GM13976 (cell line): Measurements from ENCODE around the gene PRDX2.

ENCODE experiments used
- DNase-seq: peaks from one replicate; pipeline ENCODE4 v3.0.0; 2012; ENCODE audit warnings: low spot score
- CTCF ChIP-seq: IDR thresholded peaks from 2 replicates; pipeline ENCODE4 v1.5.1; 2012; ENCODE audit warnings: borderline replicate concordance, mild to moderate bottlenecking; ENCODE audit not compliant: insufficient read depth; ENCODE audit errors: extremely low read depth, missing control alignments, control extremely low read depth
- in situ Hi-C: fragments of 300-500 bp; cut with MboI; formaldehyde crosslinking; loops from one replicate; pipeline ENCODE4 v1.12.0; 2022; ENCODE audit warnings: low sequenced_read_pairs, mixed read lengths, inconsistent platforms; ENCODE audit not compliant: unreplicated experiment

The PRDX2 gene

GRCh38 chr19:12777217-12778016 lies 24.2 kb downstream of the PRDX2 start:
- in situ Hi-C loops, result no loop called here
- peak; percentile 82 for DNase-seq
- TF ChIP-seq CTCF, result peak; percentile 94

GRCh38 chr19:12774588-12775555 lies 26.7 kb downstream of the PRDX2 start, which contains the start of gene HOOK2:
TSS of gene HOOK2 (minus strand) at chr19:12775552. CDS start at chr19:12775449, 103 bp downstream.
- DNase-seq, result no peak
- no peak for TF ChIP-seq CTCF
- in situ Hi-C loops, result no loop called here

GRCh38 chr19:12773571-12773970 lies 28.0 kb downstream of the PRDX2 start:
- in situ Hi-C loops, result no loop called here
- peak; percentile 23 for TF ChIP-seq CTCF
- no peak for DNase-seq

- TF ChIP-seq CTCF, result no peak
- in situ Hi-C loops, result no loop called here
- no peak for DNase-seq
These were observed 29.3 kb downstream of the PRDX2 start for GRCh38 chr19:12772323-12772722.

- no peak for TF ChIP-seq CTCF
- no peak for DNase-seq
- in situ Hi-C loops, result no loop called here
These were observed 30.7 kb downstream of the PRDX2 start for GRCh38 chr19:12770922-12771321.

GRCh38 chr19:12769689-12770088 lies 31.9 kb downstream of the PRDX2 start:
- peak; percentile 91 for DNase-seq
- in situ Hi-C loops, result no loop called here
- TF ChIP-seq CTCF, result peak; percentile 22
